ENCODE results near the gene ZRANB2.

Gene ZRANB2

GRCh38 chr1:71101839-71102376 is 21.1 kb upstream of the ZRANB2 start:
- no peak overlapping the region for H3K27ac ChIP-seq (ENCODE audit: insufficient read depth in 1 of 2, low read depth in 1 of 2, low read length in 2 of 2, poor library complexity in 1 of 2, severe bottlenecking in 2 of 2)
- ChIA-PET CTCF (interaction anchor here (0.9 kb wide), 1 partner anchor 19 kb away, joined by 4 read pairs; no protein-coding TSS in a partner anchor), POLR2A (no interaction called here)
- no CpG with 5 or more reads among the region's 1 CpG for WGBS (ENCODE audit: insufficient coverage)
- no peaks in the 10 kb centered on the region for H3K27me3 ChIP-seq (replicated peaks in 2 of 5; ENCODE audit: control insufficient read depth in 4 of 5, insufficient read depth in 5 of 5, low read length in 4 of 5)
- no peak overlapping the region for H3K4me3 ChIP-seq (ENCODE audit: control insufficient read depth in 1 of 7, extremely low read depth in 1 of 7, insufficient read depth in 4 of 7, low read depth in 2 of 7, low read length in 6 of 7)
- H3K4me1 ChIP-seq (ENCODE audit: control extremely low read depth in 1 of 4, control insufficient read depth in 4 of 4, insufficient read depth in 4 of 4, low read length in 3 of 4) = no peaks in the 10 kb centered on the region
- DNase-seq = no peak
- H3K36me3 ChIP-seq (ENCODE audit: control insufficient read depth in 4 of 4, insufficient read depth in 4 of 4, low read length in 3 of 4) = no peaks in the 10 kb centered on the region
- H3K9me3 ChIP-seq (ENCODE audit: control extremely low read depth in 1 of 5, control insufficient read depth in 4 of 5, insufficient read depth in 2 of 5, low read depth in 1 of 5, low read length in 4 of 5) = no peaks in the 10 kb centered on the region

- Histone ChIP-seq H3K4me3 (ENCODE audit: control insufficient read depth in 1 of 7, extremely low read depth in 1 of 7, insufficient read depth in 4 of 7, low read depth in 2 of 7, low read length in 6 of 7) (no peak overlapping the region), H3K27me3 (replicated peaks in 2 of 5; ENCODE audit: control insufficient read depth in 4 of 5, insufficient read depth in 5 of 5, low read length in 4 of 5) (no peaks in the 10 kb centered on the region), H3K27ac (ENCODE audit: insufficient read depth in 1 of 2, low read depth in 1 of 2, low read length in 2 of 2, poor library complexity in 1 of 2, severe bottlenecking in 2 of 2) (no peak overlapping the region), H3K36me3 (ENCODE audit: control insufficient read depth in 4 of 4, insufficient read depth in 4 of 4, low read length in 3 of 4) (no peaks in the 10 kb centered on the region), H3K4me1 (ENCODE audit: control extremely low read depth in 1 of 4, control insufficient read depth in 4 of 4, insufficient read depth in 4 of 4, low read length in 3 of 4) (no peaks in the 10 kb centered on the region), H3K9me3 (ENCODE audit: control extremely low read depth in 1 of 5, control insufficient read depth in 4 of 5, insufficient read depth in 2 of 5, low read depth in 1 of 5, low read length in 4 of 5) (no peaks in the 10 kb centered on the region)
- DNase-seq = no peak
- POLR2A ChIA-PET = no interaction called here
- CTCF ChIA-PET = no interaction called here
- WGBS (ENCODE audit: insufficient coverage) = no CpG with 5 or more reads among the region's 1 CpG
These were observed 16.6 kb upstream of the ZRANB2 start for GRCh38 chr1:71097428-71097827.

- H3K4me3 ChIP-seq (ENCODE audit: control insufficient read depth in 1 of 7, extremely low read depth in 1 of 7, insufficient read depth in 4 of 7, low read depth in 2 of 7, low read length in 6 of 7) = no peak overlapping the region
- H3K4me1 ChIP-seq (ENCODE audit: control extremely low read depth in 1 of 4, control insufficient read depth in 4 of 4, insufficient read depth in 4 of 4, low read length in 3 of 4) = no peaks in the 10 kb centered on the region
- no peaks in the 10 kb centered on the region for H3K36me3 ChIP-seq (ENCODE audit: control insufficient read depth in 4 of 4, insufficient read depth in 4 of 4, low read length in 3 of 4)
- WGBS (ENCODE audit: insufficient coverage) = no CpG with 5 or more reads among the region's 2 CpGs
- ChIA-PET CTCF (no interaction called here), POLR2A (no interaction called here)
- H3K27me3 ChIP-seq (replicated peaks in 2 of 5; ENCODE audit: control insufficient read depth in 4 of 5, insufficient read depth in 5 of 5, low read length in 4 of 5) = no peaks in the 10 kb centered on the region
- H3K9me3 ChIP-seq (ENCODE audit: control extremely low read depth in 1 of 5, control insufficient read depth in 4 of 5, insufficient read depth in 2 of 5, low read depth in 1 of 5, low read length in 4 of 5) = no peaks in the 10 kb centered on the region
- no peak overlapping the region for H3K27ac ChIP-seq (ENCODE audit: insufficient read depth in 1 of 2, low read depth in 1 of 2, low read length in 2 of 2, poor library complexity in 1 of 2, severe bottlenecking in 2 of 2)
- no peak for DNase-seq
These were observed 14.1 kb upstream of the ZRANB2 start for GRCh38 chr1:71094913-71095312.

DNA sequence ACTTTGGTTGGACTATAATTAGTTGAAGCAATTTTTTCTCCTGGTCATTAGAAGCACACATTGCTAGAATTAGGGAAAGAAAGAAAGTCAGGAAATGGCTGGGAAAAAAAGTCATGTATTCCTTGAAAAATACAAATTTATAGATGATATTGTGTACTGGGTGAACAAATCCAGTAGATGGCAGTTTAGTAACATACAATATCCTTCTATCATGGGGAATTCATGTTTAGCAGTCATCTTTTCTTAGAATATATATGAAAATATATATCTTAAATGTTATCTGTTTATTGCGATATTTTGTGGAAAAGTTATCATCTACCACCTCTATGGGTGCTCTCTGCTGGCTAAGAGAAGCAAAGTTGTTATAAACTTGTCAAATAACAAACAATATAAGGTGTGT is 13.1 kb upstream of the ZRANB2 start:
- Histone ChIP-seq H3K27ac (ENCODE audit: insufficient read depth in 1 of 2, low read depth in 1 of 2, low read length in 2 of 2, poor library complexity in 1 of 2, severe bottlenecking in 2 of 2) (no peak overlapping the region), H3K4me3 (ENCODE audit: control insufficient read depth in 1 of 7, extremely low read depth in 1 of 7, insufficient read depth in 4 of 7, low read depth in 2 of 7, low read length in 6 of 7) (no peak overlapping the region), H3K9me3 (ENCODE audit: control extremely low read depth in 1 of 5, control insufficient read depth in 4 of 5, insufficient read depth in 2 of 5, low read depth in 1 of 5, low read length in 4 of 5) (no peaks in the 10 kb centered on the region), H3K4me1 (ENCODE audit: control extremely low read depth in 1 of 4, control insufficient read depth in 4 of 4, insufficient read depth in 4 of 4, low read length in 3 of 4) (no peaks in the 10 kb centered on the region), H3K36me3 (ENCODE audit: control insufficient read depth in 4 of 4, insufficient read depth in 4 of 4, low read length in 3 of 4) (no peaks in the 10 kb centered on the region), H3K27me3 (replicated peaks in 2 of 5; ENCODE audit: control insufficient read depth in 4 of 5, insufficient read depth in 5 of 5, low read length in 4 of 5) (no peaks in the 10 kb centered on the region)
- POLR2A ChIA-PET = no interaction called here
- CTCF ChIA-PET = interaction anchor here (0.5 kb wide), 1 partner anchor 1703 kb away, joined by 3 read pairs; no protein-coding TSS in a partner anchor
- WGBS (ENCODE audit: insufficient coverage) = no CpG with 5 or more reads among the region's 1 CpG
- peak in 2 of 3 donors; percentile 43 to 44 for DNase-seq

GRCh38 chr1:71089536-71090270 is 8.9 kb upstream of the ZRANB2 start:
- Histone ChIP-seq H3K27me3 (replicated peaks in 2 of 5; ENCODE audit: control insufficient read depth in 4 of 5, insufficient read depth in 5 of 5, low read length in 4 of 5) (no peaks in the 10 kb centered on the region), H3K27ac (ENCODE audit: insufficient read depth in 1 of 2, low read depth in 1 of 2, low read length in 2 of 2, poor library complexity in 1 of 2, severe bottlenecking in 2 of 2) (no peak overlapping the region), H3K36me3 (ENCODE audit: control insufficient read depth in 4 of 4, insufficient read depth in 4 of 4, low read length in 3 of 4) (no peaks in the 10 kb centered on the region), H3K9me3 (ENCODE audit: control extremely low read depth in 1 of 5, control insufficient read depth in 4 of 5, insufficient read depth in 2 of 5, low read depth in 1 of 5, low read length in 4 of 5) (no peaks in the 10 kb centered on the region), H3K4me3 (ENCODE audit: control insufficient read depth in 1 of 7, extremely low read depth in 1 of 7, insufficient read depth in 4 of 7, low read depth in 2 of 7, low read length in 6 of 7) (no peak overlapping the region), H3K4me1 (ENCODE audit: control extremely low read depth in 1 of 4, control insufficient read depth in 4 of 4, insufficient read depth in 4 of 4, low read length in 3 of 4) (no peaks in the 10 kb centered on the region)
- WGBS (ENCODE audit: insufficient coverage) = 100% methylated on average over 4 of the region's 6 CpGs
- ChIA-PET POLR2A (no interaction called here), CTCF (no interaction called here)
- no peak for DNase-seq

DNA sequence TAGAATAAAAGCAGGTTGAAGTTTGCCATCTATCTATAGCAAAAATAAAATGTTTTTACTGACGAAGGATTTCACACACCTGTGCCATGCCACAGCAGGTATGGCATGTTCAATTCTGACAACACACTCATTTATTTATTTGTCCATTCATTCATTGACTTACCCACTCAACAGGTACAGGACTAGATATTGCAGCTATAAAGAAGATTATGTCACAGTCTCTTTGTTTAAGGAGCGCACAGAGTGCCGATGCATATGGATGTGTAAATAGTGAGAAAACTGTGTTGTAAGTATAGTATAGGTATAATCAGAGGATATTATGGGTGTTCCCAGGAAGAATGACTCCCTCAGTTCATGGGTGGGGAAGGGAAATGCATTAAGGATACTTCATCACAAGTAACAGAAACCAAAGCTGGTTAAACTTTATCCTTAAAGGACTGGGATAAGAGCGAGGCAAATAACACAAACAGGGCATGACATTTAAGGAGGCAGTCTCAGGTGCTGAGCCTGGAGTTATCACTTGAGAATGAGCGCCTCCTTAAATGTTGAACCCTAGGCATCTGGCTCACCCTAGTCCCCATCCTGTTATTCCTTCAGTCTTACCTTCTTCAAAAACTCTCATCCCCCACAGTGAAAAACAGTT is 7.9 kb upstream of the ZRANB2 start:
- CTCF ChIA-PET = no interaction called here
- POLR2A ChIA-PET = no interaction called here
- WGBS (ENCODE audit: insufficient coverage) = 100% methylated on average over 3 of the region's 5 CpGs
- no peak for DNase-seq
- Histone ChIP-seq H3K4me3 (ENCODE audit: control insufficient read depth in 1 of 7, extremely low read depth in 1 of 7, insufficient read depth in 4 of 7, low read depth in 2 of 7, low read length in 6 of 7) (no peak overlapping the region), H3K4me1 (ENCODE audit: control extremely low read depth in 1 of 4, control insufficient read depth in 4 of 4, insufficient read depth in 4 of 4, low read length in 3 of 4) (no peaks in the 10 kb centered on the region), H3K36me3 (ENCODE audit: control insufficient read depth in 4 of 4, insufficient read depth in 4 of 4, low read length in 3 of 4) (no peaks in the 10 kb centered on the region), H3K27me3 (replicated peaks in 2 of 5; ENCODE audit: control insufficient read depth in 4 of 5, insufficient read depth in 5 of 5, low read length in 4 of 5) (no peaks in the 10 kb centered on the region), H3K9me3 (ENCODE audit: control extremely low read depth in 1 of 5, control insufficient read depth in 4 of 5, insufficient read depth in 2 of 5, low read depth in 1 of 5, low read length in 4 of 5) (no peaks in the 10 kb centered on the region), H3K27ac (ENCODE audit: insufficient read depth in 1 of 2, low read depth in 1 of 2, low read length in 2 of 2, poor library complexity in 1 of 2, severe bottlenecking in 2 of 2) (no peak overlapping the region)

- Histone ChIP-seq H3K4me3 (ENCODE audit: control insufficient read depth in 1 of 7, extremely low read depth in 1 of 7, insufficient read depth in 4 of 7, low read depth in 2 of 7, low read length in 6 of 7) (no peak overlapping the region), H3K4me1 (ENCODE audit: control extremely low read depth in 1 of 4, control insufficient read depth in 4 of 4, insufficient read depth in 4 of 4, low read length in 3 of 4) (no peaks in the 10 kb centered on the region), H3K27me3 (replicated peaks in 2 of 5; ENCODE audit: control insufficient read depth in 4 of 5, insufficient read depth in 5 of 5, low read length in 4 of 5) (no peaks in the 10 kb centered on the region), H3K9me3 (ENCODE audit: control extremely low read depth in 1 of 5, control insufficient read depth in 4 of 5, insufficient read depth in 2 of 5, low read depth in 1 of 5, low read length in 4 of 5) (no peaks in the 10 kb centered on the region), H3K36me3 (ENCODE audit: control insufficient read depth in 4 of 4, insufficient read depth in 4 of 4, low read length in 3 of 4) (no peaks in the 10 kb centered on the region), H3K27ac (ENCODE audit: insufficient read depth in 1 of 2, low read depth in 1 of 2, low read length in 2 of 2, poor library complexity in 1 of 2, severe bottlenecking in 2 of 2) (no peak overlapping the region)
- POLR2A ChIA-PET = no interaction called here
- no CpG with 5 or more reads among the region's 1 CpG for WGBS (ENCODE audit: insufficient coverage)
- no peak for DNase-seq
- CTCF ChIA-PET = no interaction called here
These were observed 6.9 kb upstream of the ZRANB2 start for GRCh38 chr1:71087713-71088112.

Measured in common myeloid progenitor, CD34-positive (primary cell).